ENCODE measurements around the gene THSD4. TPM values are rescaled to one million over a fixed set of nuclear protein-coding genes. Genes with fewer than 3 reads are reported as not detected.

THSD4 gene
- total RNA-seq, 1 experiment from 2014 or later: 36.3 TPM

DNA sequence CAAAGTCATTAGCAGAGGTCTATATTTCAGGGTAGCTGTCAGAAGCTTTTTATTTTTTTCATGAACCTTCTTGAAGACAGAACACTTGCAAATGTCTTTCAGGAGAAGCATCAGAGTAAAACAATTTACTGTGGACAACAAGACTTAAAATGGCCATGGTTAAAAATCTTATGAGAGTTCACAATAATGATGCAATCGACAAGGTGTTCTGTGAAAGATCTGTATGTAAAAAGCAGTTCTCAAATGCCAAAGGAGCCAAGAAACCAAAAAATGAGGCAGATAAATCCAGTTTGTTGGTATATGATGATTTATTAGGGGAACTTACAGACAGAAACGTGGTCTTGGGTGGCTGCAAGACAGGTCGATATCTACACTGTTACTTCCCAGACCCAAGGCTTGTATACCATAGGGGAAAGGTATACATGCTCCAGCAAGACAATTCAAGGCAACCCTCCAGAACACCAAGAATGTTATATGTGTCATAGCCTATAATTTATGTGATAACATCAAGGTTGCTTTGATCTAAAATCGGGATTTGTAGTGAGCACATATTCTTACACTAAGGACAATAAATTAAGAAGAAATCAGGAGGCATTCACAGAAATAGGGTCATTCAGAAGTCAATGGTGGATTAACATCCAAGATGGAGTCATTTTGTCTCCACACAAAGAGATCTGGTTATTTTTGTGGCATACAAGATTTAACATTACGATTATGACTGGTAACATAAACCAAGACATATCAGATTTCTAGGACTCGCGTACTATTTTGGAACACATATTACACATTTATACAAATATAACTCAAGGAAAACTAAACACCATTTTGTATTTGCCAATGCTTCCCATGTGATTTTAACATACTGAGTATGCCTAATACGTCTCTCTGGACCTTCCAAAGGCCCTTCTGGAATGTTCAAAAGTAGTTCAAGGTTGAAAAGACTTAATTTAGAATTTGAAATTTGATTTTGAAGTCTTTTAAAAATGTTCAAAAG is 316.4 kb downstream of the THSD4 start:
- DNase-seq (ENCODE audit: unreplicated experiment): no peak
- Mint-ChIP-seq H3K27me3 (ENCODE audit: insufficient read depth, unreplicated experiment) (no peaks in the 10 kb centered on the region), H3K4me3 (ENCODE audit: unreplicated experiment) (no peak overlapping the region), H3K36me3 (ENCODE audit: insufficient read depth, unreplicated experiment) (no peaks in the 10 kb centered on the region), H3K27ac (ENCODE audit: low read depth, unreplicated experiment) (no peak overlapping the region), H3K9me3 (ENCODE audit: unreplicated experiment) (peaks cover 7% of the 10 kb centered on the region), H3K4me1 (ENCODE audit: insufficient read depth, unreplicated experiment) (no peaks in the 10 kb centered on the region)
- ChIA-PET CTCF (interaction anchor here (0.6 to 1.1 kb wide), 3 partner anchors 13 to 316 kb away, joined by 3 to 6 read pairs (median 3); partner anchors contain the start of gene THSD4), POLR2A (interaction anchor here (0.6 to 1.5 kb wide), 3 partner anchors 53 to 480 kb away, joined by 3 to 4 read pairs (median 3); no protein-coding TSS in a partner anchor)
- intact Hi-C loops (cut with micrococcal nuclease): no loop called here
- BruUV-seq (replicated peaks): no TSS peak
- TF ChIP-seq, protein P1, sequence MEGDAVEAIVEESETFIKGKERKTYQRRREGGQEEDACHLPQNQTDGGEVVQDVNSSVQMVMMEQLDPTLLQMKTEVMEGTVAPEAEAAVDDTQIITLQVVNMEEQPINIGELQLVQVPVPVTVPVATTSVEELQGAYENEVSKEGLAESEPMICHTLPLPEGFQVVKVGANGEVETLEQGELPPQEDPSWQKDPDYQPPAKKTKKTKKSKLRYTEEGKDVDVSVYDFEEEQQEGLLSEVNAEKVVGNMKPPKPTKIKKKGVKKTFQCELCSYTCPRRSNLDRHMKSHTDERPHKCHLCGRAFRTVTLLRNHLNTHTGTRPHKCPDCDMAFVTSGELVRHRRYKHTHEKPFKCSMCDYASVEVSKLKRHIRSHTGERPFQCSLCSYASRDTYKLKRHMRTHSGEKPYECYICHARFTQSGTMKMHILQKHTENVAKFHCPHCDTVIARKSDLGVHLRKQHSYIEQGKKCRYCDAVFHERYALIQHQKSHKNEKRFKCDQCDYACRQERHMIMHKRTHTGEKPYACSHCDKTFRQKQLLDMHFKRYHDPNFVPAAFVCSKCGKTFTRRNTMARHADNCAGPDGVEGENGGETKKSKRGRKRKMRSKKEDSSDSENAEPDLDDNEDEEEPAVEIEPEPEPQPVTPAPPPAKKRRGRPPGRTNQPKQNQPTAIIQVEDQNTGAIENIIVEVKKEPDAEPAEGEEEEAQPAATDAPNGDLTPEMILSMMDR (IDR thresholded peaks at IDR 0.05; ENCODE audit: unreplicated experiment): no peak

DNA sequence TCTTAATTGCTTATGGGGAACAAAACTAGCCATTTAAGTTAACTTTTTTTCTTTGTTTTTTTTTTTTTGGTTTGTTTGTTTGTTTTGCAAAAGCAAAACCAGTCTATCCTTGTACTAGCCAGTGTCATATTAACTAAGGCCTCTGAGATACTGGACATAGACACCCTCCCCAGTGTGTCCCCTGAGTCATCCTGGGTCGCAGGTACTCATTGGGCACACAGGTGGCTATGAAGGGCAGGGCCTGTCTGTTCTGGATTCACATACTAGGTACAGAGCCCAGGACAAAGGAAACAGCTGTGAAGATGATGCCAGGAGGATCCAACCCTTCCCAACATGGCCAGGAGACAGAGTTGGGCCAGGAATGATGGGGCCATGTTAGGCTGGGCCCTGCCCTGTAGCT is 318.1 kb downstream of the THSD4 start:
- Mint-ChIP-seq H3K27ac (ENCODE audit: low read depth, unreplicated experiment) (no peak overlapping the region), H3K4me1 (ENCODE audit: insufficient read depth, unreplicated experiment) (peaks cover 7% of the 10 kb centered on the region), H3K27me3 (ENCODE audit: insufficient read depth, unreplicated experiment) (no peaks in the 10 kb centered on the region), H3K9me3 (ENCODE audit: unreplicated experiment) (peaks cover 9% of the 10 kb centered on the region), H3K36me3 (ENCODE audit: insufficient read depth, unreplicated experiment) (no peaks in the 10 kb centered on the region), H3K4me3 (ENCODE audit: unreplicated experiment) (no peak overlapping the region)
- POLR2A ChIA-PET: interaction anchor here (1.5 kb wide), 1 partner anchor 11 kb away, joined by 4 read pairs; no protein-coding TSS in a partner anchor
- CTCF ChIA-PET: interaction anchor here (0.6 to 1.0 kb wide), 3 partner anchors 361 to 471 kb away, joined by 3 read pairs; no protein-coding TSS in a partner anchor
- BruUV-seq (replicated peaks): no TSS peak
- DNase-seq (ENCODE audit: unreplicated experiment): no peak
- TF ChIP-seq, protein P1 (IDR thresholded peaks at IDR 0.05; ENCODE audit: unreplicated experiment): no peak
- intact Hi-C loops (cut with micrococcal nuclease): no loop called here

DNA sequence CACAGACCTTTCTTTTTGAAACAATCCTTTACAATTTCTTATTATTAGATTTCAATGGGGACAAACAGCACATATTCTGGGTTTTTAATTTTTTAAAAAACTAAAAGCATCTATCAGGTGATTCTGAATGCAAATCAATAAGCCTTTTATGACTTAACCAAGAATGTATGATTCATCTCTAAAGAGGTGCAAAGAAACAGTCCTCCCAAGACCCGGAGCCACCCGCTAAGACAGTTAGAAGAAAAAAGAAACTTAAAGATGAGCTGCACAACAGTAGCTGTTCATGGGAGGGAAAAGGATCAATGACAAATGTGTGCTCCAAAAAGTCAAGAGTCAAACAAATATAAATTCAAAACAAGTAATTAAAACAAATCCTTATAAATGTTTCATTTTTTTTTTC is 319.5 kb downstream of the THSD4 start:
- CTCF ChIA-PET: interaction anchor here (2.1 kb wide), 1 partner anchor 610 kb away, joined by 4 read pairs; no protein-coding TSS in a partner anchor
- POLR2A ChIA-PET: interaction anchor here (0.6 to 1.5 kb wide), 3 partner anchors 10 to 196 kb away, joined by 3 to 4 read pairs (median 4); no protein-coding TSS in a partner anchor
- BruUV-seq (replicated peaks): no TSS peak
- H3K4me1 Mint-ChIP-seq (ENCODE audit: insufficient read depth, unreplicated experiment): peaks cover 7% of the 10 kb centered on the region
- no peak overlapping the region for H3K4me3 Mint-ChIP-seq (ENCODE audit: unreplicated experiment)
- no peaks in the 10 kb centered on the region for H3K27me3 Mint-ChIP-seq (ENCODE audit: insufficient read depth, unreplicated experiment)
- TF ChIP-seq, protein P1 (IDR thresholded peaks at IDR 0.05; ENCODE audit: unreplicated experiment): no peak
- H3K36me3 Mint-ChIP-seq (ENCODE audit: insufficient read depth, unreplicated experiment): no peaks in the 10 kb centered on the region
- peaks cover 9% of the 10 kb centered on the region for H3K9me3 Mint-ChIP-seq (ENCODE audit: unreplicated experiment)
- DNase-seq (ENCODE audit: unreplicated experiment): no peak
- intact Hi-C loops (cut with micrococcal nuclease): no loop called here
- H3K27ac Mint-ChIP-seq (ENCODE audit: low read depth, unreplicated experiment): no peak overlapping the region

DNA sequence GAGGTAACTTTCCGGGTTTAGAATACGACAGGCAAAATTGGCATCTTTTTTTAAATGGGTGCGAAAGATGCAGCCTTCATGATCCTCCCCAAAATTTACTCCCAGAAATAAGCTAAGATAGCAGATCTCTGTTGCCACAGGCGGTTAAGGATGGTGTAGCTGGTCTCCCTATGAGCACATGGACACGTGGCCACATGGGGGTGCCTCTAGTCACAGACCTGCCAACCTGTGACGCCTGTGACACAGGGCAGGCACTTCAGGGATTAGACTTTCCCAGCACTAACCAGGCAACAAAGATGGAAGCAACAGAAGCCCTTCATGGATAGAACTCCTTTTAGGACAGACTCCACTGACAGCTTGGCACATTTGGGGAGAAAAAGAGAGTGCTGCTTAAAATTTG is 320.3 kb downstream of the THSD4 start:
- TF ChIP-seq, protein P1 (IDR thresholded peaks at IDR 0.05; ENCODE audit: unreplicated experiment): no peak
- Mint-ChIP-seq H3K4me3 (ENCODE audit: unreplicated experiment) (no peak overlapping the region), H3K27me3 (ENCODE audit: insufficient read depth, unreplicated experiment) (no peaks in the 10 kb centered on the region), H3K36me3 (ENCODE audit: insufficient read depth, unreplicated experiment) (no peaks in the 10 kb centered on the region), H3K27ac (ENCODE audit: low read depth, unreplicated experiment) (no peak overlapping the region), H3K9me3 (ENCODE audit: unreplicated experiment) (peaks cover 9% of the 10 kb centered on the region), H3K4me1 (ENCODE audit: insufficient read depth, unreplicated experiment) (peaks cover 9% of the 10 kb centered on the region)
- POLR2A ChIA-PET: no interaction called here
- no peak for DNase-seq (ENCODE audit: unreplicated experiment)
- no TSS peak for BruUV-seq (replicated peaks)
- intact Hi-C loops (cut with micrococcal nuclease): no loop called here
- CTCF ChIA-PET: interaction anchor here (0.5 to 2.1 kb wide), 2 partner anchors 542 to 611 kb away, joined by 3 to 4 read pairs; no protein-coding TSS in a partner anchor

Measured in MCF 10A (cell line).